Measurements from ENCODE around the gene NAALADL2. TPM values are rescaled to one million over a fixed set of nuclear protein-coding genes. Genes with fewer than 3 reads are reported as not detected.

The NAALADL2 gene
- total RNA-seq, 1 donor from 2014 or later: 2.8 TPM

DNA sequence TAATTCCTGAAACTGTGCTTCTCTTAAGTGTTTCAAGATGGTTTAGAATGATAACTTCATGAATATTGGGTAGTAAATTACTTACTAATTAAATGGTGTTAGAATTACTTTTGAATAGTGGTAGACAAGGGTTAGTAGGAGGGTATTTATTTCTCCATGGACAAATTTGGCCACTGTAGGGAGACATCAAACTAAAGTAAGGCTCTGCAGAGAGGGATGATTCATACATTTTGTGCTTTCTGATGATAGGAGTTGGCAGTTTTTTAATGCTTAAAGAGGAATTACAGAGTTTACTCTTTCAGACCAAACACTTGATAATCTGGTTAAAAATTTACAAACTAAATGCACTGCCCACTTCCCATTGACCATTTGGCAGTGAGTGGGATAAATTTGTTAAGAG is 127.6 kb downstream of the NAALADL2 start:
- no peak overlapping the region for H3K27ac Mint-ChIP-seq (ENCODE audit: unreplicated experiment)
- peaks cover 5% of the 10 kb centered on the region for H3K9me3 Mint-ChIP-seq
- no peak overlapping the region for H3K4me3 Mint-ChIP-seq
- TF ChIP-seq CTCF (conservative IDR thresholded peaks at IDR 0.05): no peak
- H3K36me3 Mint-ChIP-seq (ENCODE audit: low read depth): no peaks in the 10 kb centered on the region
- H3K4me1 Mint-ChIP-seq: no peaks in the 10 kb centered on the region
- H3K27me3 Mint-ChIP-seq (ENCODE audit: low read depth): no peaks in the 10 kb centered on the region
- DNase-seq (ENCODE audit: low read depth, low spot score): no peak

DNA sequence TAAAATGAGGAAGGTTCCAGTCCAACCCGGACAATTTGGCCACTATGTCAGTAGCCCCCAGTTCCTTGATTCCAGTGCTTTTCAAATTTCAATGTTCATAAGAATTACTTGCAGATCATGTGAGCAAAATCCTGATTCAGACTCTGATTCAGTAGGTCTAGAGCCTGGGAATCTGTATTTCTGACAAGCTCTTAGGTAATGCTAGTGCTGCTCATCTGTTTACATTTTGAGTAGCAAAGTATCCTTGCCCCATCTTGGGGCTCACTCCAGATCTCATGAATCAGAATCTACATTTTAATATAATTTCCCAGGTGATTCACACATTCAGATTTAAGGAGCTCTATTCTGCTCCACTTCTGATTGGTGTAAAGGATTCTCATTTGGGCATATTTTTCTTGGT is 142.0 kb downstream of the NAALADL2 start:
- no peaks in the 10 kb centered on the region for H3K4me1 Mint-ChIP-seq
- no peak for TF ChIP-seq CTCF (conservative IDR thresholded peaks at IDR 0.05)
- no peaks in the 10 kb centered on the region for H3K27me3 Mint-ChIP-seq (ENCODE audit: low read depth)
- H3K27ac Mint-ChIP-seq (ENCODE audit: unreplicated experiment): no peak overlapping the region
- H3K4me3 Mint-ChIP-seq: no peak overlapping the region
- H3K36me3 Mint-ChIP-seq (ENCODE audit: low read depth): no peaks in the 10 kb centered on the region
- DNase-seq (ENCODE audit: low read depth, low spot score): no peak
- H3K9me3 Mint-ChIP-seq: peaks cover 3% of the 10 kb centered on the region

GRCh38 chr3:175002732-175003143 is 143.6 kb downstream of the NAALADL2 start:
- Mint-ChIP-seq H3K36me3 (ENCODE audit: low read depth) (no peaks in the 10 kb centered on the region), H3K4me1 (no peaks in the 10 kb centered on the region), H3K9me3 (no peaks in the 10 kb centered on the region), H3K27ac (ENCODE audit: unreplicated experiment) (no peak overlapping the region), H3K4me3 (no peak overlapping the region), H3K27me3 (ENCODE audit: low read depth) (no peaks in the 10 kb centered on the region)
- TF ChIP-seq CTCF (conservative IDR thresholded peaks at IDR 0.05): no peak
- no peak for DNase-seq (ENCODE audit: low read depth, low spot score)

DNA sequence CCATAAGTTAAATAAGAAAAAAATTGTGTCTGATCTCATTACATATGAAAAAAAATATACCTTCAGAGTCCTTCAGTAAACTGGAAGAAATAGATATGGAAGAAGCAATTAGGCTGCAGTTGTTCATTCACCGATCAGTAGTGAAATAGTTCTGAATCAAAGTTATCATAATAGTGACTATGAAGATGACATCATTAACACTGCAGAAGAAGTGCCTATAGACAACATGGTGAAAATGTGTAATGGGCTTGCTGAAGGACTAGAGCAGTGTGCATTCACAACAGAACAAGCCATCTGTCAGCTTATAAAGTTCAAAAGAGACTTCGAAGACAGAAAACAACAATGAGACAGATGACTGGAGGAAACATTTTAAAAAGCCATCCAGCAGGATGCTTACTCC is 144.5 kb downstream of the NAALADL2 start:
- Mint-ChIP-seq H3K4me3 (no peak overlapping the region), H3K27me3 (ENCODE audit: low read depth) (no peaks in the 10 kb centered on the region), H3K27ac (ENCODE audit: unreplicated experiment) (no peak overlapping the region), H3K9me3 (no peaks in the 10 kb centered on the region), H3K36me3 (ENCODE audit: low read depth) (no peaks in the 10 kb centered on the region), H3K4me1 (no peaks in the 10 kb centered on the region)
- no peak for DNase-seq (ENCODE audit: low read depth, low spot score)
- TF ChIP-seq CTCF (conservative IDR thresholded peaks at IDR 0.05): no peak

DNA sequence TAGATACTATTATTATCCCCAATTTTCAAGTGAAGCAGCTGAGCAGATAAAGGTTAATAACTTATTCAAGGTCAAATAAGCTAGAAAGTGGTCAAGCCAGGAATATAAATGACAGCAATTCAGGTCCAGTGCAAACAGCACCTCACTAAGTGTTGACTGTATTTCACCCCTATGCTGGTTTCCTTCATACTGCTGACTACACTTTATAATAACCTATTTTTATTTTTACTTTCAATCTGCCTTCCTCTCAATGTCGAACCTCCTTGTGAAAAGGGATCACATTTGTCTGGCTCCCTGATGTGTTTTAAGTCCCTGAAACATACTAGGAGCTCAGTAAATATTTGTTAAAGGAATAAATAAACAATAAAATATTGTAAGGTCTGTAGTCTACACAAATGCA is 146.1 kb downstream of the NAALADL2 start:
- TF ChIP-seq CTCF (conservative IDR thresholded peaks at IDR 0.05): no peak
- no peaks in the 10 kb centered on the region for H3K9me3 Mint-ChIP-seq

DNA sequence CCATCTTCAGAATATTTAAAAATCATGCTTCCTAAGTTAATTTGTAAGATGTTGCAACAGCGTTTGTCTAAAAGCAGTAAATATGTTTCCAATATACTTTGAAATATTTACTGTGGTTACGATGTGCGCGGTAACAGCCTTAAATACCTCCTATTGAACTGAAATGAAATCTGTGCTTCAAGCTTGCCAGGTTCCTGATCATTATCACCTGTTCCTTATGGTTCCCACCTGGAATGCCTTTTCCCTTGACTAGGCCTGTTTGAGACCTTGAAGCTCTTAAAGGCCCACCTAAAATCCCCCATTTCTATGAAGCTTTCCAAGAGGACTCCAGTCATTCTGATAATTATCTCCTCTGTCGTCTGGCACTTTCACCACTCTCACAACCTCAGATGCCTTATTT is 146.7 kb downstream of the NAALADL2 start:
- no peak overlapping the region for H3K27ac Mint-ChIP-seq (ENCODE audit: unreplicated experiment)
- H3K27me3 Mint-ChIP-seq (ENCODE audit: low read depth): no peaks in the 10 kb centered on the region
- DNase-seq (ENCODE audit: low read depth, low spot score): no peak
- no peaks in the 10 kb centered on the region for H3K36me3 Mint-ChIP-seq (ENCODE audit: low read depth)
- no peak for TF ChIP-seq CTCF (conservative IDR thresholded peaks at IDR 0.05)
- no peaks in the 10 kb centered on the region for H3K4me1 Mint-ChIP-seq
- H3K9me3 Mint-ChIP-seq: no peaks in the 10 kb centered on the region
- no peak overlapping the region for H3K4me3 Mint-ChIP-seq

More for the DNA sequence above, 146.1 kb downstream of the NAALADL2 start:
- no peak overlapping the region for H3K27ac Mint-ChIP-seq (ENCODE audit: unreplicated experiment)
- H3K4me1 Mint-ChIP-seq: no peaks in the 10 kb centered on the region
- no peaks in the 10 kb centered on the region for H3K36me3 Mint-ChIP-seq (ENCODE audit: low read depth)
- no peak for DNase-seq (ENCODE audit: low read depth, low spot score)
- no peaks in the 10 kb centered on the region for H3K27me3 Mint-ChIP-seq (ENCODE audit: low read depth)
- no peak overlapping the region for H3K4me3 Mint-ChIP-seq

All from neural crest cell (in vitro differentiated cells).